Nephron progenitor cell (in vitro differentiated cells): Measurements from ENCODE around the gene SLC25A6.
"Not testable (repeated sequence)": the region's sequence is repeated elsewhere in the genome, so short reads cannot be mapped to it uniquely, and the experiment has no call there.

ENCODE experiments used
- DNase-seq: peaks from one replicate; pipeline ENCODE4 v3.0.0; 2021
- H3K27ac Mint-ChIP-seq: 2 replicates; pipeline ENCODE4 v1.8.0; 2021; ENCODE audit warnings: mild to moderate bottlenecking, moderate library complexity, mixed read lengths
- H3K27me3 Mint-ChIP-seq: 2 replicates; pipeline ENCODE4 v1.8.0; 2021; ENCODE audit warnings: mild to moderate bottlenecking, low read depth, mixed read lengths; ENCODE audit not compliant: poor library complexity
- H3K36me3 Mint-ChIP-seq: 2 replicates; pipeline ENCODE4 v1.8.0; 2021; ENCODE audit warnings: low read depth, mixed read lengths
- H3K4me1 Mint-ChIP-seq: 2 replicates; pipeline ENCODE4 v1.8.0; 2021; ENCODE audit warnings: mixed read lengths
- H3K4me3 Mint-ChIP-seq: 2 replicates; pipeline ENCODE4 v1.8.0; 2021; ENCODE audit warnings: mild to moderate bottlenecking, moderate library complexity, mixed read lengths
- H3K9me3 Mint-ChIP-seq: 2 replicates; pipeline ENCODE4 v1.8.0; 2021; ENCODE audit warnings: mild to moderate bottlenecking, moderate library complexity, mixed read lengths
- CTCF ChIP-seq: fragments of 200-600 bp; sonication (generic); IDR thresholded peaks from 2 replicates; pipeline ENCODE4 v1.5.0; 2021; ENCODE audit warnings: antibody characterized with exemption

Gene SLC25A6

GRCh38 chrX:1407035-1407434 lies 15.1 kb upstream of the SLC25A6 start:
- no peaks in the 10 kb centered on the region for H3K4me1 Mint-ChIP-seq
- TF ChIP-seq CTCF, result no peak
- H3K4me3 Mint-ChIP-seq, result no peak overlapping the region
- no peaks in the 10 kb centered on the region for H3K36me3 Mint-ChIP-seq
- no peak overlapping the region for H3K27ac Mint-ChIP-seq
- no peak for DNase-seq
- no peaks in the 10 kb centered on the region for H3K9me3 Mint-ChIP-seq
- H3K27me3 Mint-ChIP-seq, result peaks cover 2% of the 10 kb centered on the region

- not testable (repeated sequence) for H3K27ac Mint-ChIP-seq, H3K4me3 Mint-ChIP-seq, DNase-seq, H3K4me1 Mint-ChIP-seq, H3K36me3 Mint-ChIP-seq, H3K27me3 Mint-ChIP-seq, H3K9me3 Mint-ChIP-seq
Measured at GRCh38 chrX:1405769-1406168, 13.9 kb upstream of the SLC25A6 start.

GRCh38 chrX:1403867-1404266 lies 12.0 kb upstream of the SLC25A6 start:
- not testable (repeated sequence) for H3K4me3 Mint-ChIP-seq, H3K36me3 Mint-ChIP-seq, H3K9me3 Mint-ChIP-seq, H3K27me3 Mint-ChIP-seq, H3K27ac Mint-ChIP-seq, H3K4me1 Mint-ChIP-seq, DNase-seq

GRCh38 chrX:1403228-1403627 lies 11.3 kb upstream of the SLC25A6 start:
- no peak for DNase-seq
- TF ChIP-seq CTCF, result no peak
- Mint-ChIP-seq H3K27me3 (no peaks in the 10 kb centered on the region), H3K36me3 (no peaks in the 10 kb centered on the region), H3K9me3 (no peaks in the 10 kb centered on the region), H3K27ac (no peak overlapping the region), H3K4me1 (no peaks in the 10 kb centered on the region), H3K4me3 (no peak overlapping the region)

GRCh38 chrX:1401611-1402430 lies 9.9 kb upstream of the SLC25A6 start:
- no peaks in the 10 kb centered on the region for H3K4me1 Mint-ChIP-seq
- no peaks in the 10 kb centered on the region for H3K9me3 Mint-ChIP-seq
- no peaks in the 10 kb centered on the region for H3K27me3 Mint-ChIP-seq
- no peak overlapping the region for H3K4me3 Mint-ChIP-seq
- peaks cover 2% of the 10 kb centered on the region for H3K36me3 Mint-ChIP-seq
- no peak overlapping the region for H3K27ac Mint-ChIP-seq
- TF ChIP-seq CTCF, result no peak
- no peak for DNase-seq

GRCh38 chrX:1400742-1401471 lies 9.0 kb upstream of the SLC25A6 start:
- no peak overlapping the region for H3K27ac Mint-ChIP-seq
- H3K4me1 Mint-ChIP-seq, result peaks cover 5% of the 10 kb centered on the region
- no peak overlapping the region for H3K4me3 Mint-ChIP-seq
- no peaks in the 10 kb centered on the region for H3K9me3 Mint-ChIP-seq
- no peak for DNase-seq
- TF ChIP-seq CTCF, result no peak
- peaks cover 11% of the 10 kb centered on the region for H3K36me3 Mint-ChIP-seq
- H3K27me3 Mint-ChIP-seq, result peaks cover 2% of the 10 kb centered on the region

GRCh38 chrX:1400049-1400448 lies 8.1 kb upstream of the SLC25A6 start:
- H3K4me1 Mint-ChIP-seq, result peaks cover 13% of the 10 kb centered on the region
- H3K36me3 Mint-ChIP-seq, result peaks cover 19% of the 10 kb centered on the region
- no peak overlapping the region for H3K4me3 Mint-ChIP-seq
- no peak overlapping the region for H3K27ac Mint-ChIP-seq
- TF ChIP-seq CTCF, result no peak
- H3K9me3 Mint-ChIP-seq, result no peaks in the 10 kb centered on the region
- no peak for DNase-seq
- peaks cover 4% of the 10 kb centered on the region for H3K27me3 Mint-ChIP-seq
